Neural cell (in vitro differentiated cells): Measurements from ENCODE around the gene VOPP1. TPM values are rescaled to one million over a fixed set of nuclear protein-coding genes. Genes with fewer than 3 reads are reported as not detected.

Source experiments
- H2AFZ ChIP-seq: fragments of 200-600, 300-800 bp; sonication (generic), shearing (Covaris generic); 2 replicates; pipeline ENCODE4 v1.6.0; 2014; ENCODE audit warnings: low read depth, mild to moderate bottlenecking, antibody characterized with exemption, low read length, moderate library complexity
- H3F3A ChIP-seq: fragments of 200-600 bp; shearing (Covaris generic); 2 replicates; pipeline ENCODE4 v1.6.1; 2016; ENCODE audit warnings: mild to moderate bottlenecking, moderate library complexity, mixed read lengths, antibody characterized with exemption, low read length; ENCODE audit not compliant: insufficient read depth, poor library complexity, severe bottlenecking
- H3K27ac ChIP-seq: fragments of 200-600, 300-800 bp; sonication (generic), shearing (Covaris generic); 2 replicates; pipeline ENCODE4 v1.5.1; 2014; ENCODE audit warnings: mild to moderate bottlenecking, low read length, moderate library complexity
- H3K27me3 ChIP-seq: fragments of 300-800, 200-600 bp; sonication (generic), shearing (Covaris generic); 2 replicates; pipeline ENCODE4 v1.6.0; 2014; ENCODE audit warnings: mild to moderate bottlenecking, low read depth, low read length, moderate library complexity; ENCODE audit not compliant: insufficient read depth
- H3K36me3 ChIP-seq: fragments of 300-800, 200-600 bp; sonication (generic), shearing (Covaris generic); 2 replicates; pipeline ENCODE4 v1.5.1; 2014; ENCODE audit warnings: mild to moderate bottlenecking, antibody characterized with exemption, low read length, moderate library complexity; ENCODE audit not compliant: insufficient read depth
- H3K4me2 ChIP-seq: fragments of 300-800, 200-600 bp; sonication (generic), shearing (Covaris generic); 2 replicates; pipeline ENCODE4 v1.6.0; 2014; ENCODE audit warnings: mild to moderate bottlenecking, low read length
- H3K4me3 ChIP-seq: fragments of 300-800, 200-600 bp; sonication (generic), shearing (Covaris generic); 2 replicates; pipeline ENCODE4 v1.5.1; 2014; ENCODE audit warnings: mild to moderate bottlenecking, low read length, moderate library complexity
- H3K79me2 ChIP-seq: fragments of 200-600 bp; shearing (Covaris generic); replicated peaks from 2 replicates; pipeline ENCODE4 v1.6.0; 2014; ENCODE audit warnings: mild to moderate bottlenecking, low read length, moderate library complexity; ENCODE audit not compliant: insufficient read depth
- H3K9ac ChIP-seq: fragments of 300-800, 200-600 bp; sonication (generic), shearing (Covaris generic); 2 replicates; pipeline ENCODE4 v1.6.1; 2016; ENCODE audit warnings: mild to moderate bottlenecking, low read length, mixed read lengths
- H3K9me2 ChIP-seq: fragments of 200-600 bp; shearing (Covaris generic); 2 replicates; pipeline ENCODE4 v1.6.1; 2016; ENCODE audit warnings: mild to moderate bottlenecking, low read length, mixed read lengths; ENCODE audit not compliant: insufficient read depth
- H3K9me3 ChIP-seq: fragments of 200-600, 300-800 bp; sonication (generic), shearing (Covaris generic); 2 replicates; pipeline ENCODE4 v1.6.1; 2016; ENCODE audit warnings: mild to moderate bottlenecking, mixed run types, low read length, moderate library complexity, mixed read lengths
- H4K20me1 ChIP-seq: fragments of 200-600 bp; shearing (Covaris generic); 2 replicates; pipeline ENCODE4 v1.6.1; 2016; ENCODE audit warnings: mild to moderate bottlenecking, mixed run types; ENCODE audit not compliant: insufficient read depth
- CTCF ChIP-seq: fragments of 450-650 bp; IDR thresholded peaks from 2 replicates; pipeline ENCODE4 v1.5.1; 2014; ENCODE audit warnings: antibody characterized with exemption, mild to moderate bottlenecking, moderate library complexity; ENCODE audit not compliant: poor library complexity, severe bottlenecking
- EP300 ChIP-seq: fragments of 450-650 bp; conservative IDR thresholded peaks from 2 replicates; pipeline ENCODE4 v1.6.1; 2014; ENCODE audit warnings: antibody characterized with exemption, mild to moderate bottlenecking, moderate library complexity; ENCODE audit not compliant: poor library complexity, severe bottlenecking
- EZH2 ChIP-seq: fragments of 200-600, 300-800 bp; shearing (Covaris generic), sonication (generic); IDR thresholded peaks from 2 replicates; pipeline ENCODE4 v1.6.1; 2014; ENCODE audit warnings: antibody characterized with exemption, low read length, borderline replicate concordance, mild to moderate bottlenecking; ENCODE audit not compliant: insufficient read depth, poor library complexity, severe bottlenecking
- MXI1 ChIP-seq: fragments of 450-650 bp; conservative IDR thresholded peaks from 2 replicates; pipeline ENCODE4 v1.6.1; 2014; ENCODE audit warnings: antibody characterized with exemption, mild to moderate bottlenecking; ENCODE audit not compliant: poor library complexity, severe bottlenecking
- POLR2AphosphoS5 ChIP-seq: IDR thresholded peaks from 2 replicates; pipeline ENCODE4 v1.6.1; 2012
- RAD21 ChIP-seq: fragments of 450-650 bp; conservative IDR thresholded peaks from 2 replicates; pipeline ENCODE4 v1.6.1; 2014; ENCODE audit warnings: antibody characterized with exemption, mild to moderate bottlenecking, moderate library complexity
- SMC3 ChIP-seq: fragments of 450-650 bp; conservative IDR thresholded peaks from 2 replicates; pipeline ENCODE4 v1.6.1; 2014; ENCODE audit warnings: antibody characterized with exemption, mild to moderate bottlenecking, moderate library complexity; ENCODE audit not compliant: poor library complexity
- TAF1 ChIP-seq: IDR thresholded peaks from 2 replicates; pipeline ENCODE4 v1.6.1; 2012; ENCODE audit warnings: low read depth
- polyA plus RNA-seq: library from polyadenylated mRNA; depleted of rRNA; stranded (reverse); fragments of >200 nt; gene quantifications from 2 replicates; pipeline ENCODE4 v1.2.3, GENCODE V29; 2014
- TF ChIP-seq, protein P1 (sequence below): IDR thresholded peaks from 2 replicates; pipeline ENCODE4 v1.6.1; 2012; ENCODE audit warnings: borderline replicate concordance

VOPP1 gene
- polyA plus RNA-seq, 1 donor from 2014 or later, result 85.8 TPM

- Histone ChIP-seq H3K9me2 (no peaks in the 10 kb centered on the region), H4K20me1 (no peaks in the 10 kb centered on the region), H3F3A (no peaks in the 10 kb centered on the region), H3K27ac (peak overlapping the region; percentile 18), H3K79me2 (peaks cover 49% of the 10 kb centered on the region), H3K36me3 (no peaks in the 10 kb centered on the region), H3K4me2 (peak overlapping the region; percentile 46), H3K27me3 (no peaks in the 10 kb centered on the region), H3K9ac (no peak overlapping the region), H3K4me3 (peak overlapping the region; percentile 50), H3K9me3 (no peaks in the 10 kb centered on the region), H2AFZ (no peak overlapping the region)
- TF ChIP-seq TAF1 (no peak), CTCF (no peak), EP300 (peak; percentile 99)
- TF ChIP-seq, protein P1, sequence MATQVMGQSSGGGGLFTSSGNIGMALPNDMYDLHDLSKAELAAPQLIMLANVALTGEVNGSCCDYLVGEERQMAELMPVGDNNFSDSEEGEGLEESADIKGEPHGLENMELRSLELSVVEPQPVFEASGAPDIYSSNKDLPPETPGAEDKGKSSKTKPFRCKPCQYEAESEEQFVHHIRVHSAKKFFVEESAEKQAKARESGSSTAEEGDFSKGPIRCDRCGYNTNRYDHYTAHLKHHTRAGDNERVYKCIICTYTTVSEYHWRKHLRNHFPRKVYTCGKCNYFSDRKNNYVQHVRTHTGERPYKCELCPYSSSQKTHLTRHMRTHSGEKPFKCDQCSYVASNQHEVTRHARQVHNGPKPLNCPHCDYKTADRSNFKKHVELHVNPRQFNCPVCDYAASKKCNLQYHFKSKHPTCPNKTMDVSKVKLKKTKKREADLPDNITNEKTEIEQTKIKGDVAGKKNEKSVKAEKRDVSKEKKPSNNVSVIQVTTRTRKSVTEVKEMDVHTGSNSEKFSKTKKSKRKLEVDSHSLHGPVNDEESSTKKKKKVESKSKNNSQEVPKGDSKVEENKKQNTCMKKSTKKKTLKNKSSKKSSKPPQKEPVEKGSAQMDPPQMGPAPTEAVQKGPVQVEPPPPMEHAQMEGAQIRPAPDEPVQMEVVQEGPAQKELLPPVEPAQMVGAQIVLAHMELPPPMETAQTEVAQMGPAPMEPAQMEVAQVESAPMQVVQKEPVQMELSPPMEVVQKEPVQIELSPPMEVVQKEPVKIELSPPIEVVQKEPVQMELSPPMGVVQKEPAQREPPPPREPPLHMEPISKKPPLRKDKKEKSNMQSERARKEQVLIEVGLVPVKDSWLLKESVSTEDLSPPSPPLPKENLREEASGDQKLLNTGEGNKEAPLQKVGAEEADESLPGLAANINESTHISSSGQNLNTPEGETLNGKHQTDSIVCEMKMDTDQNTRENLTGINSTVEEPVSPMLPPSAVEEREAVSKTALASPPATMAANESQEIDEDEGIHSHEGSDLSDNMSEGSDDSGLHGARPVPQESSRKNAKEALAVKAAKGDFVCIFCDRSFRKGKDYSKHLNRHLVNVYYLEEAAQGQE, result no peak
These were observed 19.3 kb downstream of the VOPP1 start for GRCh38 chr7:55553024-55553345.

GRCh38 chr7:55552320-55553023, 19.8 kb downstream of the VOPP1 start:
- H3K9ac ChIP-seq, result no peak overlapping the region

More at GRCh38 chr7:55552320-55553023, 19.8 kb downstream of the VOPP1 start:
- peak overlapping the region; percentile 50 for H3K4me3 ChIP-seq
- no peaks in the 10 kb centered on the region for H3K27me3 ChIP-seq
- no peaks in the 10 kb centered on the region for H3K9me2 ChIP-seq
- H3K4me2 ChIP-seq, result peak overlapping the region; percentile 36
- peaks cover 49% of the 10 kb centered on the region for H3K79me2 ChIP-seq
- no peaks in the 10 kb centered on the region for H4K20me1 ChIP-seq
- H3F3A ChIP-seq, result no peaks in the 10 kb centered on the region
- H2AFZ ChIP-seq, result no peak overlapping the region
- H3K9me3 ChIP-seq, result no peaks in the 10 kb centered on the region
- H3K36me3 ChIP-seq, result no peaks in the 10 kb centered on the region
- TF ChIP-seq SMC3, result peak; percentile 13
- no peak for TF ChIP-seq EZH2
- TF ChIP-seq EP300, result no peak
- no peak for TF ChIP-seq CTCF
- peak; percentile 92 for TF ChIP-seq POLR2AphosphoS5
- no peak for TF ChIP-seq TAF1
- peak; percentile 65 for TF ChIP-seq MXI1
- TF ChIP-seq, protein P1, result peak; percentile 75
- TF ChIP-seq RAD21, result no peak
- H3K27ac ChIP-seq, result peak overlapping the region; percentile 10
